SK-N-MC (cell line): ENCODE results near the gene SPTBN4.
"Not testable (repeated sequence)": the region's sequence is repeated elsewhere in the genome, so short reads cannot be mapped to it uniquely, and the experiment has no call there.

Experiments
- DNase-seq: peaks from one replicate; pipeline ENCODE4 v3.0.0-alpha.2; 2011; ENCODE audit warnings: low read depth, low spot score
- H3K27ac ChIP-seq: fragments of 200-600 bp; sonication (generic); 2 replicates; pipeline ENCODE4 v1.5.1; 2016; ENCODE audit warnings: mixed run types
- H3K36me3 ChIP-seq: fragments of 200-600 bp; sonication (generic); 2 replicates; pipeline ENCODE4 v1.6.1; 2017; ENCODE audit warnings: antibody characterized with exemption, low read length, mixed read lengths; ENCODE audit not compliant: insufficient read depth
- H3K4me3 ChIP-seq: fragments of 200-600 bp; sonication (generic); 2 replicates; pipeline ENCODE4 v1.5.1; 2016
- H3K9ac ChIP-seq: fragments of 200-600 bp; sonication (generic); 2 replicates; pipeline ENCODE4 v1.8.0; 2017; ENCODE audit warnings: mixed run types, mixed read lengths; ENCODE audit not compliant: insufficient read length
- H3K9me3 ChIP-seq: fragments of 200-600 bp; sonication (generic); 2 replicates; pipeline ENCODE4 v1.6.1; 2017; ENCODE audit warnings: low read depth, mild to moderate bottlenecking, antibody characterized with exemption, low read length, moderate library complexity, mixed read lengths
- EZH2 ChIP-seq: fragments of 200-600 bp; sonication (generic); IDR thresholded peaks from one replicate; pipeline ENCODE4 v1.6.1; 2017; ENCODE audit warnings: antibody characterized with exemption
- FOXP2 ChIP-seq: optimal IDR thresholded peaks from 2 replicates; pipeline ENCODE3; 2011; ENCODE audit warnings: mild to moderate bottlenecking, moderate library complexity; ENCODE audit not compliant: insufficient read depth; ENCODE audit errors: extremely low read length, control extremely low read depth
- POLR2AphosphoS5 ChIP-seq: IDR thresholded peaks from 2 replicates; pipeline ENCODE4 v1.6.1; 2012; ENCODE audit warnings: mild to moderate bottlenecking, low read depth, low read length, borderline replicate concordance

SPTBN4 gene

DNA sequence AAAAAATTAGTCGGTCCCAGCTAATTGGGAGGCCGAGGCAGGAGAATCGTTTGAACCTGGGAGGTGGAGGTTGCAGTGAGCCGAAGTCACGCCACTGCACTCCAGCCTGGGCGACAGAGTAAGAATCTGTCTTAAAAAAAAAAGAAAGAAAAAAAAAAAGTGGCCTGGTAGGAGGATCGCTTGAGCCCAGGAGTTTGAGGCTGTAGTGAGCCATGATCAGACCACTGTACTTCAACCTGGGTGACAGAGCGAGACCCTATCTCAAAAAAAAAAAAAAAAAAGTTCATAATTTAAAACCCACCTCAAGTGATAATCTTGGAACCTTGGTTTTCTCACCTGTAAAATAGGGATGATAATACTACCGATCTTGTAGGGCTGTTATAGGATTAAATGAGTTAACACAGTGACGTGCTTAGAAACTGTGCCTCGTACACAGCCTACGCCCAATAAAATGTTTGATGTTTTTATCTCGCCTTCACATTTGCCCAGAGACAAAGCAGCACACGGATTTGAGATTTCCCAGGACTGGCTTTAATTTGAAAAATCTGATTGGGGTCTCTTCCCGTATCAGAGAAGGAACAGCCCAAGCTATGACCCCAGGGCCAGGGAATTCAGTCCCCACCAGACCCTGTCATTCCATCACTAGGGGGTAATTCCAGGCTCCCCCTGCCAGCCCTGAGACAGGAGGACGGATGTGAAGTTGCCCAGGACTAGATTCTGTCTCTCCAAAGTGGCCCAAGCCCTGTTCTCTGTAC lies 44.6 kb upstream of the SPTBN4 start:
- H3K36me3 ChIP-seq, result peaks cover 6% of the 10 kb centered on the region; the same call in 1 of the 2 replicates
- TF ChIP-seq POLR2AphosphoS5, result no peak
- TF ChIP-seq EZH2, result no peak
- no peak for TF ChIP-seq FOXP2
- H3K4me3 ChIP-seq, result no peak overlapping the region
- no peaks in the 10 kb centered on the region for H3K9me3 ChIP-seq
- DNase-seq, result no peak
- peak overlapping the region; percentile 14 for H3K27ac ChIP-seq
- H3K9ac ChIP-seq, result no peak overlapping the region

DNA sequence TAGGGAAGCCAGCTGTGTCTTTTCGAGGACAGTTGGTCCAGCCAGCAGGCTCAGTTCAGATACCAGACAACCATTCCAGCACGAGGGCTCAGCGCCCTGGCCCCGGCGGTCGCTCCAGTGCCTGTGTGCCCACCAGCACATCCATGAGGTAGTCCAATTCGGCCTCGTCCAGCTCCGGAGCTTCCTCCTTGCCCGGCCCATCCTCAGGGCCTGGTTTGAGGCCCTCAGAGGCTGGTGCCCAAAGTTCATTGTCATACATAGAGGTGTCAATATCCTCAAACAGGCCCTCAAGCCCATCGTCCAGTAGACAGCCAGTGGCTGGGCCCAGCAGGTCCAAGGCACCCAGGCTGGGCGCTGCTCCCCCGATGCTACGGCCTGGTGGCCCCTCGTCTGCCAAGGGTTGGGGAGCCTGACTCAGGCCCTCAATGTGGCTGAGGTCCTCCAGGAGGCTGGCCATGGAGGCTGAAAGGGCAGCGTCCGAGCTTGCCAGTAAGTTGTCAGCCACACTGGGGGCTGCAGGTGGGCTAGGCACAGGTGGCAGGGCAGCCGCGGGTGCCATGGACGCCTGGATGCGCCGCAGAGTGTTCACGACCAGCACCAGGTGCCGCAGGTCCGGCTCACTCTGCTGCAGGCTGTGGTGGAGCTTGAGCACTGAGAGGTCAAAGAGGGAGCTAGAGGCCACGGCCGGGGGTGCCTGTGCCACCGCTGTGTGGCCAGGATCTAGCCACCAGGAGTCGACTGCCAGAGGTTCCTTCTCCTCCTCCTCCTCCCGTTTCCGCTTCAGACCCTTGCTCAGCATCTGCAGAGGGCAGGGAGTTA lies 43.8 kb upstream of the SPTBN4 start:
- Histone ChIP-seq H3K27ac (peak overlapping the region; percentile 14), H3K4me3 (no peak overlapping the region), H3K9me3 (no peaks in the 10 kb centered on the region), H3K36me3 (peaks cover 6% of the 10 kb centered on the region; the same call in 1 of the 2 replicates), H3K9ac (no peak overlapping the region)
- no peak for DNase-seq
- TF ChIP-seq POLR2AphosphoS5, result no peak
- no peak for TF ChIP-seq FOXP2
- TF ChIP-seq EZH2, result no peak

DNA sequence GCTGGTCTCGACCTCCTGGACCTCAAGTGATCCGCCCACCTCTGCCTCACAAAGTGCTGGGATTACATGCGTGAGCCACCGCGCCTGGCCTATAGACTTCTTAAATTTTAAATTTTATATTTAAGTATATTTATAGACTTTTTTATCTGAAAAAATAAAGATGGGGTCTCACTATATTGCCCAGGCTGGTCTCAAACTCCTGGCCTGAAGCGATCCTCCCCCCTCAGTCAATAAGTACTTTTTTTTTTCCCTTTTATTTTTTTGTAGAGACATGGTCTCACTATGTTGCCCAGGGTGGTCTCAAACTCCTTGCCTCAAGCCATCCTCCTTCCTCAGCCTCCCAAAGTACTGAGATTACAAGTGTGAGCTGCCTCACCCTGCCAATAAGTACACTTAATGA lies 42.9 kb upstream of the SPTBN4 start:
- Histone ChIP-seq H3K4me3 (no peak overlapping the region), H3K9me3 (no peaks in the 10 kb centered on the region), H3K9ac (no peak overlapping the region), H3K36me3 (peaks cover 6% of the 10 kb centered on the region; the same call in 1 of the 2 replicates), H3K27ac (no peak overlapping the region)
- TF ChIP-seq POLR2AphosphoS5, result no peak
- no peak for TF ChIP-seq FOXP2
- TF ChIP-seq EZH2, result no peak
- DNase-seq, result no peak

DNA sequence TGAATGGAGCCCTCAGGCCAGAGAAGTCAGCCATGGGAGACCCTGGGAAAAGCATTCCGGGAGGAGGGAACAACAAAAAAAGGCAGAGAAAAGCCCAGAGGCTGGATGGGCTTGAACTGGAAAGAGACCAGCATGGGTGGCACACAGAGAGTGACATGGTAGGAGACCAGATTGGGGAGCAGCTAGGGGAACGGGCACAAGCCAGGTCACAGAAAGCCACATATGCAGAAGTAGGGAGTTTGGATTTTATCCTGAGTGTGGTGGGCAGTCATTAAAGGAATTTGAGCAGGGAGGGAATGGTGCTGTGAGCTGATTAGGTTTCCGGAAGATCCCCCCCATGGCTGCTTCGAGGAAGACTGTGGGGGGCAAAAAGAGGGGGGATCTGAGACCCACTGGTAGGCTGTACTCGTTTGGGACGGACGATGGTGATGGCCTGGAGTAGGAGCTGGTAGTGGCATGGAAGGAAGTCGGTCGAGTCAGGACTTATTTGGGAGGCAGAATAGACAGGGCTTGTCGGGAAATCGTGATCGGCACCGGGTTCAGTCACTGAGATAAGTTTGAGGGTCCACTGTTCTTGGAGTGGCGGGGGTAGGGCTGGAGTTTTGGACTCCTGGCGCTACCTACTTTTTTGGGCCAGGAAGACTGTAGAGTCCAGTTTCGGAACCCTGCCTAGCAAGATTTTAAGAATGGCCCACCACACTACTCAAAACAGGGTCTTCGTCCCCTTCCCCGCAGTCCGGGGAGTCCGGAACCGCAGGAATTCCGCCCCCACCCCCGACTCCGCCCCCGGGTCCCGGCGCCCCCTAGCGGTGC lies 42.0 kb upstream of the SPTBN4 start:
- DNase-seq, result no peak
- peaks cover 6% of the 10 kb centered on the region; the same call in 1 of the 2 replicates for H3K36me3 ChIP-seq
- H3K9me3 ChIP-seq, result no peaks in the 10 kb centered on the region
- H3K4me3 ChIP-seq, result peak overlapping the region; percentile 92
- TF ChIP-seq EZH2 (no peak), POLR2AphosphoS5 (no peak), FOXP2 (no peak)
- H3K9ac ChIP-seq, result peak overlapping the region; percentile 80
- peak overlapping the region; percentile 78; the same call in 1 of the 2 replicates for H3K27ac ChIP-seq

DNA sequence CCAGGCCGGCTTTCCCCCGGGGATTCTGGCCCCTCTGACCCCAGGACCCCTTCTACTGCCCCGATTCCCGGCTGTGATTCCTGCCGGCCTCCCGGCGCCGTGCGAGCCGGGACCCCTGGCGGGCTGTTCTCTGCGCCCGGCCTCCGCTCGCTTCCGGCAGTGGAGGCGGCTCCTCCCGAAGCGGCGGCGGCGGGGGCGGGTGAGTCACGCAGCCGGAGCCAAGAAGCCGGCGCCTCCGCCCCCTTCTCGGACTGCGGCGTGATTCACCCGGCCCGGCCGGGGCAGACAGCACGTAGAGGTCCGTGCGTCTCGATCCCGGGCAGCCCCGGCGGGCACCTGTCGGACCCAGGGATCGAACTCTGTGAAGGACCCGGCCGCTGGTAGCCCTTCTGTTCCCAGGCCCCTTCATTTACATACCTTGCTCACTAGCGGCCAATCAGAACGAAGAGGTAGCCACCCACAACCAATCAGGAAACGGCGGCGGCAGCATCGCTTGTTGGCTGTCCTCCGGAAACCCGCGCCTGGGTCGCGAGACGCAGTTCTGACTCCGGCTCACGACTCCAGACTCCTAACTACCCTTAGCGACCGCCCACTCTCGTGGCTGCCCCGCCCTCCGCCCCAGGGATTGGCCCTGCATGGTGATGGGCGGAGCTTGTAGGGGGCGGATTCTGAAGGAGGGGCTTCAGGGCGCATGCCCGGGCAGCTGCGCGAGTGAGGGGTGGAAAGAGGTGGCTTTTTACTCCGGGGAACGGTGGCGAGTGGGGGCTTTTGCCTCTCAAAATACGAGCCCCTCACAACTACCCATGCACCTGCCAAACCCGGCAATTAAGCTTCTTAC lies 41.1 kb upstream of the SPTBN4 start, which contains the start of gene SERTAD1:
Gene SERTAD1 (minus strand): TSS at position 543 of the 838 bp plus-strand sequence. CDS start 2,446 bp downstream, outside the sequence.
- TF ChIP-seq POLR2AphosphoS5 (peak; percentile 98), EZH2 (no peak)
- Histone ChIP-seq H3K9me3 (no peaks in the 10 kb centered on the region), H3K4me3 (peak within 1 kb of the TSS; percentile 92), H3K27ac (peak within 1 kb of the TSS; percentile 78; the same call in 1 of the 2 replicates), H3K9ac (peak within 1 kb of the TSS; percentile 80), H3K36me3 (peaks cover 6% of the 10 kb centered on the region; the same call in 1 of the 2 replicates)
- peak; percentile 92 for DNase-seq

DNA sequence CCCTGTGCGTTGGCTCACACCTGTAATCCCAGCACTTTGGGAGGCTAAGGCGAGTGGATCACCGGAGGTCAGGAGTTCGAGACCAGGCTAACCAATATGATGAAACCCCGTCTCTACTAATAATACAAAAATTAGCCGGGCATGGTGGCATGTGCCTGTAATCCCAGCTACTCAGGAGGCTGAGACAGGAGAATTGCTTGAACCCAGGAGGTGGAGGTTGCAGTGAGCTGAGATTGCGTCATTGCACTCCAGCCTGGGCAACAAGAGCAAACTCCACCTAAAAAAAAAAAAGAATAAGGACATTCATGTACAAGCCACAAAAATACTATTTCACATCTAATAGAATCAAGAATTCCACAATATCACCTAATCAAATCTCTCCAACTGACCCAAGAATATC lies 38.6 kb upstream of the SPTBN4 start:
- not testable (repeated sequence) for H3K36me3 ChIP-seq, DNase-seq, H3K4me3 ChIP-seq, H3K9me3 ChIP-seq, H3K27ac ChIP-seq, H3K9ac ChIP-seq

DNA sequence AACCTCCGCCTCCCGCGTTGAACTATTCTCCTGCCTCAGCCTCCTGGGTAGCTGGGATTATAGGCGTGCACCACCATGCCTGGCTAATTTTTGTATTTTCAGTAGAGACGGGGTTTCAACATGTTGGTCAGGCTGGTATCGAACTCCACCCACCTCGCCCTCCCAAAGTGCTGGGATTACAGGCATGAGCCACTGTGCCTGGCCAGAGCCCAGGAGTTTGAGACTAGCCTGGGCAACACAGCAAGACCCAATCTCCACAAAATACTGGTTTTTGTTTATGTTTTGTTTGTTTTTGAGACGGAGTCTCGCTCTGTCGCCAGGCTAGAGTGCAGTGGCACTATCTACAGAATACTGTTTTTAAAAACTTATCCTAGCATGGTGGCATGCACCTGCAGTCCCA lies 36.6 kb upstream of the SPTBN4 start:
- not testable (repeated sequence) for DNase-seq, H3K9ac ChIP-seq, H3K4me3 ChIP-seq, H3K27ac ChIP-seq, H3K9me3 ChIP-seq, H3K36me3 ChIP-seq

DNA sequence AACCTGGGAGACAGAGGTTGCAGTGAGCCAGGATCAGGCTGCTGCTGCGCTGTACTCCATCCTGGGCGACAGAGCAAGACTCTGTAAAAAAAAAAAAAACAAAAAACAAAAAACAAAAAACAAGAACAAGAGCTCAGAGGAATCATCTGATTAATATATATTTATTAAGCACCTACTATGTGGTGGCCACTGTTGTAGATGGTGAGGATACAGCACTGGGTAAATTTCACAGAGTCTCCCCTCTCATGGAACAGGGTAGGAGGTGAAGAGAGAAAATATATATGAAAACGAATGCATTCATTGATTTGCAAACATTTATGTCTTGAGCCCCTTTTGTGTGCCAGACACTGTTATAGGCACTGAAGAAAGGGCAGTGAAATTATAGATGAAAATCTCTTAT lies 35.1 kb upstream of the SPTBN4 start:
- no peak overlapping the region for H3K27ac ChIP-seq
- H3K36me3 ChIP-seq, result no peaks in the 10 kb centered on the region
- no peak overlapping the region for H3K9ac ChIP-seq
- TF ChIP-seq POLR2AphosphoS5, result no peak
- no peak for TF ChIP-seq EZH2
- TF ChIP-seq FOXP2, result no peak
- no peaks in the 10 kb centered on the region for H3K9me3 ChIP-seq
- no peak overlapping the region for H3K4me3 ChIP-seq
- no peak for DNase-seq

DNA sequence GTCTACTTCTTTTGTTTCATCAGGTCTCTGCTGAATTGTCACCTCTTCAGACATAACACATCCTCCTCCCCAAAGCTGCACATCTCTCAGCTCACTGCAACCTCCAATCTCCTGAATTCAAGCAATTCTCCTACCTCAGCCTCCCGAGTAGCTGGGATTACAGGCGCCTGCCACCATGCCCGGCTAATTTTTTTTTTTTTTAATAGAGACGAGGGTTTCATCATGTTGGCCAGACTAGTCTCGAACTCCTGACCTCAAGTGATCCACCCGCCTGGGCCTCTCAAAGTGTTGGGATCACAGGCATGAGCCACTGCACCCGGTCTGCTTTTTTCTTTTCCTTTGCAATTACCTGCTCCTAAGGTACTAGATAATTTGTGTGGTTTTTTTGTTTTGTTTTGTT lies 34.0 kb upstream of the SPTBN4 start:
- not testable (repeated sequence) for H3K9ac ChIP-seq, H3K36me3 ChIP-seq, DNase-seq, H3K9me3 ChIP-seq, H3K4me3 ChIP-seq
- peak overlapping the region; percentile 78; the same call in 1 of the 2 replicates for H3K27ac ChIP-seq
